PC-3 (cell line): ENCODE measurements around the gene IMP3. TPM values are rescaled to one million over a fixed set of nuclear protein-coding genes. Genes with fewer than 3 reads are reported as not detected.

Experiments used
- ATAC-seq: fragments of 200-7000 bp; cut with Tn5 transposase; 2 replicates; pipeline ENCODE4 v1.9.1; 2020; ENCODE audit warnings: mild to moderate bottlenecking, moderate library complexity
- BruUV-seq: library from RNA; stranded (reverse); fragments of 400-500 nt; replicated peaks from 2 replicates; lab custom pipeline; 2021; lab: Mats Ljungman, UMichigan
- CTCF ChIA-PET: fragments of 300-600 bp; sonication (Branson Sonifier 250); formaldehyde crosslinking; loops from one replicate; lab custom pipeline; 2022; ENCODE audit warnings: antibody characterized with exemption; lab: Charles Lee
- POLR2A ChIA-PET: fragments of 300-600 bp; sonication (Branson Sonifier 250); formaldehyde crosslinking; loops from one replicate; lab custom pipeline; 2022; ENCODE audit warnings: antibody characterized with exemption; ENCODE audit not compliant: unreplicated experiment; lab: Charles Lee
- DNase-seq: peaks from one replicate; pipeline ENCODE4 v3.0.0-alpha.2; 2015
- H2AFZ ChIP-seq: fragments of 300-600 bp; sonication (generic); 2 replicates; pipeline ENCODE4 v1.6.0; 2016; ENCODE audit warnings: antibody characterized with exemption, low read length
- H3F3A ChIP-seq: fragments of 300-600 bp; sonication (generic); one replicate; pipeline ENCODE4 v1.6.0; 2017; ENCODE audit warnings: antibody characterized with exemption, low read length, control low read depth, mild to moderate bottlenecking; ENCODE audit not compliant: unreplicated experiment
- H3K27ac ChIP-seq: fragments of 300-600 bp; sonication (generic); 2 replicates; pipeline ENCODE4 v1.5.1; 2016; ENCODE audit warnings: mild to moderate bottlenecking, low read length
- H3K27me3 ChIP-seq: fragments of 300-600 bp; sonication (generic); 2 replicates; pipeline ENCODE4 v1.6.1; 2016; ENCODE audit warnings: low read length, mixed read lengths
- H3K36me3 ChIP-seq: fragments of 300-600 bp; sonication (generic); 2 replicates; pipeline ENCODE4 v1.6.1; 2016; ENCODE audit warnings: low read depth, mixed run types, low read length, mixed read lengths
- H3K4me1 ChIP-seq: fragments of 300-600 bp; sonication (generic); 2 replicates; pipeline ENCODE4 v1.5.1; 2016; ENCODE audit warnings: low read length; ENCODE audit not compliant: insufficient read depth
- H3K4me2 ChIP-seq: fragments of 300-600 bp; sonication (generic); 2 replicates; pipeline ENCODE4 v1.6.0; 2016; ENCODE audit warnings: low read length
- H3K4me3 ChIP-seq: fragments of 300-600 bp; sonication (generic); 2 replicates; pipeline ENCODE4 v1.5.1; 2016; ENCODE audit warnings: mild to moderate bottlenecking, low read length, mixed read lengths
- H3K79me2 ChIP-seq: fragments of 300-600 bp; sonication (generic); 2 replicates; pipeline ENCODE4 v1.6.1; 2017; ENCODE audit warnings: low read length, mixed read lengths
- H3K9ac ChIP-seq: fragments of 300-600 bp; sonication (generic); 2 replicates; pipeline ENCODE4 v1.6.0; 2016; ENCODE audit warnings: mild to moderate bottlenecking, low read length
- H3K9me2 ChIP-seq: fragments of 300-600 bp; sonication (generic); replicated peaks from 2 replicates; pipeline ENCODE4 v1.6.1; 2016; ENCODE audit warnings: mixed run types, low read length, mixed read lengths
- H3K9me3 ChIP-seq: fragments of 300-600 bp; sonication (generic); 2 replicates; pipeline ENCODE4 v1.6.1; 2016; ENCODE audit warnings: low read length, mixed read lengths
- H4K20me1 ChIP-seq: fragments of 300-600 bp; sonication (generic); 2 replicates; pipeline ENCODE4 v1.6.1; 2016; ENCODE audit warnings: low read length, mixed read lengths
- EZH2 ChIP-seq: fragments of 300-600 bp; sonication (generic); IDR thresholded peaks from one replicate; pipeline ENCODE4 v1.6.1; 2017; ENCODE audit warnings: antibody characterized with exemption, mild to moderate bottlenecking, low read length; ENCODE audit not compliant: unreplicated experiment
- EZH2phosphoT487 ChIP-seq: fragments of 300-600 bp; sonication (generic); IDR thresholded peaks from 2 replicates; pipeline ENCODE4 v1.6.1; 2018; ENCODE audit warnings: mild to moderate bottlenecking, antibody characterized with exemption, low read length, borderline replicate concordance
- intact Hi-C: fragments of 100-400 bp; cut with micrococcal nuclease; formaldehyde crosslinking; loops from 2 replicates; pipeline ENCODE4 v1.9.0; 2023
- total RNA-seq: library from RNA; depleted of rRNA; stranded (reverse); fragments of >200 nt; gene quantifications from 2 replicates; pipeline ENCODE4 v1.2.3, GENCODE V29; 2014
- TF ChIP-seq, protein P1 (sequence below): fragments of 300-600 bp; sonication (generic); conservative IDR thresholded peaks from 2 replicates; pipeline ENCODE4 v1.5.1; 2017; ENCODE audit warnings: antibody characterized with exemption, low read depth, mild to moderate bottlenecking, low read length

Gene IMP3
- total RNA-seq, 1 experiment from 2014 or later, result 95.4 TPM

DNA sequence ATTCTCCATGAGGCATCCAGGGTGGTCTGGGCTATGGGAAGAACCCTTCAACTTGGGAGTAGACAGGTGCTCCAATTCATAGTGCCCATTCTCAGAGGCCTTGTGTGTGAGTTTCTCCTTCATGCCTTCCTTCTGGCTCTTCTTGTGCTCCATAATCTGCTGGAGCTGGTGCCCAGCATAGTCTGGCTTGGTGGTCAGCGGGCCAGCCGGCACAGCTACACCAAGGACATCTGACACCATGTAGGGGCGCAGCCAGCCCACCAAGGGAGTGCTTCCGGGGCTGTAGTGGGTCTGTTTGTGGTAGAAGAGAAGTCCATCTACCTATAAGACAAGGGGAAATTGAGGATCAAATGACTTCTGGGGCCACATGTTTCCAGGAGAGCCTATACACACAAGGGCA is 41.7 kb downstream of the IMP3 start:
- no peaks in the 10 kb centered on the region for H3K27me3 ChIP-seq
- no peaks in the 10 kb centered on the region for H3K79me2 ChIP-seq
- no peaks in the 10 kb centered on the region for H3K4me1 ChIP-seq
- no peak overlapping the region for H3K27ac ChIP-seq
- POLR2A ChIA-PET, result no interaction called here
- ATAC-seq (no peak), DNase-seq (no peak)
- H4K20me1 ChIP-seq, result no peaks in the 10 kb centered on the region
- CTCF ChIA-PET, result interaction anchor here (0.7 kb wide), 1 partner anchor 81 kb away, joined by 3 read pairs; no protein-coding TSS in a partner anchor
- H3K9me3 ChIP-seq, result no peaks in the 10 kb centered on the region
- no peak overlapping the region for H3K4me3 ChIP-seq
- no peaks in the 10 kb centered on the region for H3K9me2 ChIP-seq
- no peak for TF ChIP-seq EZH2
- TF ChIP-seq EZH2phosphoT487, result no peak
- TF ChIP-seq, protein P1, sequence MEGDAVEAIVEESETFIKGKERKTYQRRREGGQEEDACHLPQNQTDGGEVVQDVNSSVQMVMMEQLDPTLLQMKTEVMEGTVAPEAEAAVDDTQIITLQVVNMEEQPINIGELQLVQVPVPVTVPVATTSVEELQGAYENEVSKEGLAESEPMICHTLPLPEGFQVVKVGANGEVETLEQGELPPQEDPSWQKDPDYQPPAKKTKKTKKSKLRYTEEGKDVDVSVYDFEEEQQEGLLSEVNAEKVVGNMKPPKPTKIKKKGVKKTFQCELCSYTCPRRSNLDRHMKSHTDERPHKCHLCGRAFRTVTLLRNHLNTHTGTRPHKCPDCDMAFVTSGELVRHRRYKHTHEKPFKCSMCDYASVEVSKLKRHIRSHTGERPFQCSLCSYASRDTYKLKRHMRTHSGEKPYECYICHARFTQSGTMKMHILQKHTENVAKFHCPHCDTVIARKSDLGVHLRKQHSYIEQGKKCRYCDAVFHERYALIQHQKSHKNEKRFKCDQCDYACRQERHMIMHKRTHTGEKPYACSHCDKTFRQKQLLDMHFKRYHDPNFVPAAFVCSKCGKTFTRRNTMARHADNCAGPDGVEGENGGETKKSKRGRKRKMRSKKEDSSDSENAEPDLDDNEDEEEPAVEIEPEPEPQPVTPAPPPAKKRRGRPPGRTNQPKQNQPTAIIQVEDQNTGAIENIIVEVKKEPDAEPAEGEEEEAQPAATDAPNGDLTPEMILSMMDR, result no peak
- intact Hi-C loops, result no loop called here
- no peaks in the 10 kb centered on the region for H3K36me3 ChIP-seq
- no peak overlapping the region for H3K4me2 ChIP-seq
- H3F3A ChIP-seq, result no peaks in the 10 kb centered on the region
- H2AFZ ChIP-seq, result no peak overlapping the region
- no peak overlapping the region for H3K9ac ChIP-seq
- BruUV-seq, result no TSS peak

DNA sequence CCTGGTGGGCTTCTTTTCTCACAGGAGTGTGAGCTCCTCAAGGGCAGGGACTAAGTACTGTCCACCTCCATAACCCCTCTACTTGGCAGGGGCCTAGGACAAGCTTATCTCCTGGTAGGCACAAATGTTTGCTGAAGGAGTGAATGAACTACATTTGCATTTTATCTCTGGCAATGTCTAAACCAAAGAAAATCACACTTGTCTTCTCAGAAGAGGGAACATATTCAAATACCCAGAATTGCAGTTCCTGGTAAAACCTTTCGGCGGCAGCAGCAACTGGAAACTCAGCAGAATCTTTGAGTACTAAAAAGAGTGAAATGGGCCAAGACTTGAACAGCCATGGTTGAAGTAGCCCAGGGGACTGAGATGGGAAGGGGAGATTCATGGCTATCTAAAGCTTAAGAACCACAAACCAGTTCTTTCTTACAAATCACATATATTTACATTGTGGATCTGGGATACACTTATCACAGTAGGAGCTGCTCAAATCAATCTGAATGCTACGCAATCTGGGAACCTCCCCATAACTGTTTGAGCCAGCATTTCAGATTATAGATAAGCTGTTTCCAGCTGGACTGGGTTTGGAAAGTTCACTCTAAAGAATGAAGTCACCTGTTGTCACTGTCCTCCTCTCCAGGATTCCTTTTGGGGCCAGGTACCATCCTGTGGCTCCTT is 42.2 kb downstream of the IMP3 start:
- intact Hi-C loops, result no loop called here
- H3K36me3 ChIP-seq, result no peaks in the 10 kb centered on the region
- DNase-seq, result no peak
- H3F3A ChIP-seq, result no peaks in the 10 kb centered on the region
- H3K27ac ChIP-seq, result no peak overlapping the region
- TF ChIP-seq EZH2phosphoT487, result no peak
- TF ChIP-seq, protein P1, result peak; percentile 52
- H3K4me2 ChIP-seq, result no peak overlapping the region
- H3K27me3 ChIP-seq, result no peaks in the 10 kb centered on the region
- ChIA-PET CTCF (interaction anchor here (0.7 kb wide), 1 partner anchor 81 kb away, joined by 3 read pairs; no protein-coding TSS in a partner anchor), POLR2A (no interaction called here)
- H3K4me1 ChIP-seq, result no peaks in the 10 kb centered on the region
- H3K79me2 ChIP-seq, result no peaks in the 10 kb centered on the region
- no peak overlapping the region for H2AFZ ChIP-seq
- no TSS peak for BruUV-seq
- H3K4me3 ChIP-seq, result no peak overlapping the region
- no peaks in the 10 kb centered on the region for H3K9me3 ChIP-seq
- H3K9me2 ChIP-seq, result no peaks in the 10 kb centered on the region
- H3K9ac ChIP-seq, result no peak overlapping the region
- no peak for ATAC-seq
- no peaks in the 10 kb centered on the region for H4K20me1 ChIP-seq

DNA sequence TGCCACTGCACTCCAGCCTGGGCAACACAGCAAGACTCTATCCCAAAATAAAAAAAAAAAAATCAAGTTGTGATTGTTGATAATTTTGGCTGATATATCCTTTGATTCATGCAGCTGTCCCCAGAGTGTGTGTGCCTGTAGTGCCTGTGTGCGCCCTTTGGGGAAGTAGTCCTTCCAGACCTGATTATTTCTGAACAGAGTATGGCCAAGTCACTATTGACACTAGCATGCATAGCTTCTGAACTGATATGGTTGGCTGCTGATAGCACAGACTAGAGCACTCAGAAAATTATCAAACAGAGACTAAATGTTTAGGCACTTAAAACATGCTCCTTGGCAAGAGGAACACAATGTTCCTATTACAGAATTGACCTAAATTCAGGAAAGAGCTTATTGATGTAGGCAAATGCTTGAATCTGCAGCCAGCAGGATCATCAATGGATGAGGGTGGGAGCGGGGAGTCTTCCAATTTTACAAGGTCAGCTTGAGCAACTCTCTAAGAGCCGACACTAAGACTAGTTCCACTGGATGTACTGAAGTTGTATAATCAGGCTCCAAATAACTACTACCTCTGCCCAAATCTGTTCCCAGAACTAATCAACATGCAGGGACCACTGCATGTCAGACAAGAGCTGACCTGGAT is 43.2 kb downstream of the IMP3 start:
- Histone ChIP-seq H3K27ac (no peak overlapping the region), H3K9me3 (no peaks in the 10 kb centered on the region), H3K36me3 (no peaks in the 10 kb centered on the region), H3F3A (no peaks in the 10 kb centered on the region), H3K79me2 (no peaks in the 10 kb centered on the region), H4K20me1 (no peaks in the 10 kb centered on the region), H3K27me3 (no peaks in the 10 kb centered on the region), H3K4me1 (no peaks in the 10 kb centered on the region), H2AFZ (no peak overlapping the region), H3K9me2 (no peaks in the 10 kb centered on the region), H3K9ac (no peak overlapping the region), H3K4me3 (no peak overlapping the region), H3K4me2 (no peak overlapping the region)
- POLR2A ChIA-PET, result no interaction called here
- intact Hi-C loops, result no loop called here
- ATAC-seq, result no peak
- BruUV-seq, result no TSS peak
- TF ChIP-seq EZH2phosphoT487 (no peak), EZH2 (no peak)
- TF ChIP-seq, protein P1, result no peak
- CTCF ChIA-PET, result no interaction called here
- no peak for DNase-seq
